Osteocyte (in vitro differentiated cells): ENCODE data around the gene HTR2C. TPM values are rescaled to one million over a fixed set of nuclear protein-coding genes. Genes with fewer than 3 reads are reported as not detected.

Source experiments
- DNase-seq: peaks from one replicate; pipeline ENCODE4 v3.0.0; 2021; ENCODE audit warnings: mixed read lengths; ENCODE audit not compliant: unreplicated experiment; ENCODE audit errors: extremely low spot score
- H3K27ac Mint-ChIP-seq: one replicate; pipeline ENCODE4 v1.8.0; 2021; ENCODE audit warnings: mild to moderate bottlenecking, mixed read lengths; ENCODE audit not compliant: unreplicated experiment
- H3K27me3 Mint-ChIP-seq: one replicate; pipeline ENCODE4 v1.8.0; 2021; ENCODE audit warnings: mixed read lengths; ENCODE audit not compliant: unreplicated experiment
- H3K36me3 Mint-ChIP-seq: one replicate; pipeline ENCODE4 v1.8.0; 2021; ENCODE audit warnings: mixed read lengths; ENCODE audit not compliant: unreplicated experiment
- H3K4me1 Mint-ChIP-seq: one replicate; pipeline ENCODE4 v1.8.0; 2021; ENCODE audit warnings: mixed read lengths; ENCODE audit not compliant: unreplicated experiment
- H3K4me3 Mint-ChIP-seq: one replicate; pipeline ENCODE4 v1.8.0; 2021; ENCODE audit warnings: mild to moderate bottlenecking, moderate library complexity, mixed read lengths; ENCODE audit not compliant: unreplicated experiment
- H3K9me3 Mint-ChIP-seq: one replicate; pipeline ENCODE4 v1.8.0; 2021; ENCODE audit warnings: mixed read lengths; ENCODE audit not compliant: unreplicated experiment
- total RNA-seq: library from RNA; stranded (reverse); gene quantifications from 2 replicates; pipeline ENCODE4 v1.2.1, GENCODE V29; 2021
- TF ChIP-seq, protein P1 (sequence below): fragments of 200-600 bp; sonication (generic); IDR thresholded peaks from 2 replicates; pipeline ENCODE4 v1.5.0; 2021; ENCODE audit warnings: antibody characterized with exemption, mild to moderate bottlenecking, moderate library complexity

HTR2C gene
- total RNA-seq, 1 donor from 2014 or later: not detected

DNA sequence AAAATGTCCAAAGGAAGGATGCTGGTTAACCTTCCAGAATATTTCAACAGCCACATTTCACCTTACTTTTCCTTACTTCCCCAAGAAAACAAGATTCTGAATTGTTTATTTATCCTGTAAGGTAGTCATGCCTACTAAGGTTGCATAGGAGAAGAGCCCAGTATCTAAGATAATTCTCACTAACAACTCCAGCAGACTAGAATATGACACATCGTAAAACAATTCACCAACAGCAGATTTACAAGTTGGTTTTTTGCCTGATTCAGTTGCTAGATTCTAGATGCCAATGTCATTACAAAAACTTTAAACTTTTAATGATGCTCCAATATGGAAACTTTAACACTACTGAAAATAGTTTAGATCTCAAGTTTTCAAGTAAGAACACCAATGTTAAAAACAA is 257.2 kb downstream of the HTR2C start:
- no peak for DNase-seq
- Mint-ChIP-seq H3K4me3 (no peak overlapping the region), H3K27ac (no peak overlapping the region), H3K36me3 (no peaks in the 10 kb centered on the region), H3K9me3 (peaks cover 5% of the 10 kb centered on the region), H3K27me3 (no peaks in the 10 kb centered on the region), H3K4me1 (no peaks in the 10 kb centered on the region)
- TF ChIP-seq, protein P1, sequence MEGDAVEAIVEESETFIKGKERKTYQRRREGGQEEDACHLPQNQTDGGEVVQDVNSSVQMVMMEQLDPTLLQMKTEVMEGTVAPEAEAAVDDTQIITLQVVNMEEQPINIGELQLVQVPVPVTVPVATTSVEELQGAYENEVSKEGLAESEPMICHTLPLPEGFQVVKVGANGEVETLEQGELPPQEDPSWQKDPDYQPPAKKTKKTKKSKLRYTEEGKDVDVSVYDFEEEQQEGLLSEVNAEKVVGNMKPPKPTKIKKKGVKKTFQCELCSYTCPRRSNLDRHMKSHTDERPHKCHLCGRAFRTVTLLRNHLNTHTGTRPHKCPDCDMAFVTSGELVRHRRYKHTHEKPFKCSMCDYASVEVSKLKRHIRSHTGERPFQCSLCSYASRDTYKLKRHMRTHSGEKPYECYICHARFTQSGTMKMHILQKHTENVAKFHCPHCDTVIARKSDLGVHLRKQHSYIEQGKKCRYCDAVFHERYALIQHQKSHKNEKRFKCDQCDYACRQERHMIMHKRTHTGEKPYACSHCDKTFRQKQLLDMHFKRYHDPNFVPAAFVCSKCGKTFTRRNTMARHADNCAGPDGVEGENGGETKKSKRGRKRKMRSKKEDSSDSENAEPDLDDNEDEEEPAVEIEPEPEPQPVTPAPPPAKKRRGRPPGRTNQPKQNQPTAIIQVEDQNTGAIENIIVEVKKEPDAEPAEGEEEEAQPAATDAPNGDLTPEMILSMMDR: no peak

DNA sequence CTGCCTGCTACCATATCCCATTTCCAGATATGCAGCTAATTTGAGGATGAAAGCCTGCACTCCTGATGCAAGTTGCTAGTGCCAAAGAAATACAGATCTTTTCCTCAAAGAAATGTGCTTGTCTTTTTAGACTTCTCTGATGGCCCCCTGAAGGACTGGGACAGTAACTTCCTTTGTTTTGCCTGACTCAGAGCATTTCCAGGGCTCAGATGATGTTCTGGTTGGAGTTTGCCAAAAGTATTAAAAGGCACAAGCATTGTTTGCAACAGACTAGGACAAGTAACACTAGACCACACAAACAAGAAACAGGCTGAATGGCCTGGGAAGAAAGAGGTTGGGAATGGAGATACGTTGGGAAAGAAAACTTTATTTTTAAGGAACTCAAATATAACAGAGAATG is 258.3 kb downstream of the HTR2C start:
- TF ChIP-seq, protein P1: no peak
- Mint-ChIP-seq H3K4me3 (no peak overlapping the region), H3K4me1 (no peaks in the 10 kb centered on the region), H3K9me3 (peaks cover 2% of the 10 kb centered on the region), H3K36me3 (no peaks in the 10 kb centered on the region), H3K27ac (no peak overlapping the region), H3K27me3 (no peaks in the 10 kb centered on the region)
- no peak for DNase-seq

DNA sequence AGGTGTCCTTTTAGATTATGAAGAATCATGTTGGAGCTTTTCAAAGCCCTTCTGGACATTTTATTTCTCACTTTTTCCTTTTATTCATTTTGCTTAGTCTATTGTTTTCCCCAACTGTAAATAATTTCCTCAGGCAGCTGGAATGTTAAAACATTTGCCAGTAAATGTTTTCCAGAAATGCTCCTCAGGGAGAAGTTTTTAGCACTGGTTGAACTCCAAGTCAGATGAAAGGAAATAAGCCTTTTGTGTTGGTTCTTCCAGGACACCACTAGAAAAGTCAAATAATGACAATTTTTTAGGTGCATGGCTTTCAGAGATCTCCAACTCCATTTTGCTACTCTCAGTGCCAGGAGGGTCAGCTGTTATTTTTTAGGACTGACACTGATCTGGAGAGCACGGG is 305.6 kb downstream of the HTR2C start:
- H3K4me1 Mint-ChIP-seq: no peaks in the 10 kb centered on the region
- no peak for DNase-seq
- TF ChIP-seq, protein P1: no peak
- no peaks in the 10 kb centered on the region for H3K36me3 Mint-ChIP-seq
- H3K27ac Mint-ChIP-seq: no peak overlapping the region
- H3K9me3 Mint-ChIP-seq: no peaks in the 10 kb centered on the region
- peaks cover 5% of the 10 kb centered on the region for H3K27me3 Mint-ChIP-seq
- no peak overlapping the region for H3K4me3 Mint-ChIP-seq

DNA sequence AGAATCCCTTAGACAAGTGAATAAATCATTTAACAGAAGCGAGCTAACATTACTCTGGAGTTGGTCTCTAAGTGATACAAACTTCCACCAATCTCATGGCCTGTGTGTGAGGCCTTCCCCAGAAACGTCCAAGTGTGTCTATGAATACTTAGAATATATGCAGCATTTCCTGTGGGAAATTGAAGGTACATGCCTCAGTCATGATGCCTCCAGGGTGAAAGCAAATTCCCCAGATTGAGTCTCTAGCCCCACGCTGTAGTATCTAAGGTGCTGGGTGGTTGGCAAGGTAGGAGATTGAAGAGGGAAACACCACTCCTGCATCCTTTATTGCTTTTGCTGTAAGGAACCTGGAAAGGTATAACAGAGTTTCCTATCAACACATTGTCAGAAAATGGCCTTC is 319.7 kb downstream of the HTR2C start:
- no peak for DNase-seq
- H3K9me3 Mint-ChIP-seq: no peaks in the 10 kb centered on the region
- no peak overlapping the region for H3K27ac Mint-ChIP-seq
- H3K36me3 Mint-ChIP-seq: no peaks in the 10 kb centered on the region
- H3K27me3 Mint-ChIP-seq: peaks cover 3% of the 10 kb centered on the region
- TF ChIP-seq, protein P1: no peak
- no peak overlapping the region for H3K4me3 Mint-ChIP-seq
- H3K4me1 Mint-ChIP-seq: no peaks in the 10 kb centered on the region

DNA sequence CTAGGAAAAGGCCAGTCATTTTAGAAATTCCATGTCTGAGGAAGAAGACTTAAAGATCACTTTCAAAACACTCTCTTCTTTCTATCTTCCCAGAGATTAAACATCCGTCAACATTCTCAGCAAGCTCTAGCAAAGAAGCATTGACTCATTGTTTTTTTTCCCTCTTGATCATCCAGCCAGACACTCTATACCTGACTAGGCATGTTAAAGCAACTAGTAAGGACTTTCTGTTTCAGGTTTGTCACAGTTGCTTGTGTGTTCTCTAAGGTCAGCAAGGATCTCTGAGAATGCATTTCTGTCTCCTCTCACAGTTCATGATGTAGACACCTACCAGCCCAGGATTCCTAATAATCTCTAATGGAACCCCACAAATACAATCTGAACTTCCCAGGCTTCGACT is 321.4 kb downstream of the HTR2C start:
- Mint-ChIP-seq H3K4me1 (no peaks in the 10 kb centered on the region), H3K27ac (no peak overlapping the region), H3K27me3 (peaks cover 3% of the 10 kb centered on the region), H3K9me3 (no peaks in the 10 kb centered on the region), H3K36me3 (no peaks in the 10 kb centered on the region), H3K4me3 (no peak overlapping the region)
- TF ChIP-seq, protein P1: no peak
- DNase-seq: no peak
